SK-N-MC (cell line): ENCODE data around the gene USP19.

Source experiments
- EZH2 ChIP-seq: fragments of 200-600 bp; sonication (generic); IDR thresholded peaks from one replicate; pipeline ENCODE4 v1.6.1; 2017; ENCODE audit warnings: antibody characterized with exemption
- FOXP2 ChIP-seq: optimal IDR thresholded peaks from 2 replicates; pipeline ENCODE3; 2011; ENCODE audit warnings: mild to moderate bottlenecking, moderate library complexity; ENCODE audit not compliant: insufficient read depth; ENCODE audit errors: extremely low read length, control extremely low read depth
- POLR2AphosphoS5 ChIP-seq: IDR thresholded peaks from 2 replicates; pipeline ENCODE4 v1.6.1; 2012; ENCODE audit warnings: mild to moderate bottlenecking, low read depth, low read length, borderline replicate concordance

DNA sequence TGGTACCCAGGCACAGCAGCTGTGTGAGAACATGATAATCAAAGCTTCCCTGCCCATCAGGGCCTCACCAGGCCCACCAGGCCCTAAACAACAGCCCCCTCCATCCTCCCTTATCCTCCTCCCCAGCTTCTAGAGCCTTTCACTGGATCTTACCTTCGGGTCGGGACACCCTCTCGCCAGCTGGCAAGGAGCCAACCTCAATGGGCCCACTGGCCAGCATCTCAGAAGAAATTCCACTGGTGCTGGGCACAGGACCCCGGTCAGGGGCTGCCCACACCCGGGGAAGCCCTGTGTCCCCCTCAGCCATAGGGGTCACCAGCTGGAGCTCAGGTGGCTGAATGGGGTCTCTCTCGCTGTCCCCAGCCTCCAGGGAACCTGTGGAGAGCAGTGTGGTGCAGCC lies 9.3 kb downstream of the USP19 start:
- no peak for TF ChIP-seq POLR2AphosphoS5
- TF ChIP-seq EZH2: no peak
- TF ChIP-seq FOXP2: no peak
